ENCODE measurements around the gene DTL.

The DTL gene

DNA sequence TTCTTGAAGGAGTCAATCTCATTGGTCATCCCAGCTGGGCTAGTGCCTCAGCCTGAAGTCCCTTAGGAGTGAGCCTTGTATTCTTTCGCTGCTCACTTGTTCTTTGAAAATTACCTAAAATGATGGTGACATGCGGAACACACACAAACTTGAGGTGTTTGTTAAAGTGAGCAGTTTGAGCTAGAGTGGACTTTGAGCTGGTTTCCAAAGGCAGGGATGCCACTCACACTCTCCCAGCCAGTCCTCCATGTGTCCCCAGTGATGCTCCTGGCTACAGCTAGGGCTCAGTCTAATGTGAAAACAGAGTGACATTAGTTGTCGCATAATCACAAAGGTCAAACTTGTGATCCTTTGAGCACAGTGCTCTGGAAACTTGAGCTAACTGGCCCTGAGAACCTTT, 84.3 kb downstream of the DTL start:
- Histone ChIP-seq H3K27me3 (replicated peaks) (no peaks in the 10 kb centered on the region), H3K36me3 (replicated peaks) (no peaks in the 10 kb centered on the region), H3K4me3 (ENCODE audit: low read depth, low read length) (no peak overlapping the region), H3K27ac (no peak overlapping the region)
- DNase-seq, result no peak
- in situ Hi-C loops (cut with HindIII; ENCODE audit: low pct_ligation_motif_present, low sequenced_read_pairs), result no loop called here
- no peak for TF ChIP-seq CTCF (IDR thresholded peaks at IDR 0.05; ENCODE audit: low read depth, low read length, missing control alignments)

- Histone ChIP-seq H3K36me3 (replicated peaks) (no peaks in the 10 kb centered on the region), H3K4me3 (ENCODE audit: low read depth, low read length) (no peak overlapping the region), H3K27ac (no peak overlapping the region), H3K27me3 (replicated peaks) (no peaks in the 10 kb centered on the region)
- in situ Hi-C loops (cut with HindIII; ENCODE audit: low pct_ligation_motif_present, low sequenced_read_pairs), result no loop called here
- DNase-seq, result no peak
- TF ChIP-seq CTCF (IDR thresholded peaks at IDR 0.05; ENCODE audit: low read depth, low read length, missing control alignments), result no peak
Measured at GRCh38 chr1:212121779-212122178, 86.2 kb downstream of the DTL start.

DNA sequence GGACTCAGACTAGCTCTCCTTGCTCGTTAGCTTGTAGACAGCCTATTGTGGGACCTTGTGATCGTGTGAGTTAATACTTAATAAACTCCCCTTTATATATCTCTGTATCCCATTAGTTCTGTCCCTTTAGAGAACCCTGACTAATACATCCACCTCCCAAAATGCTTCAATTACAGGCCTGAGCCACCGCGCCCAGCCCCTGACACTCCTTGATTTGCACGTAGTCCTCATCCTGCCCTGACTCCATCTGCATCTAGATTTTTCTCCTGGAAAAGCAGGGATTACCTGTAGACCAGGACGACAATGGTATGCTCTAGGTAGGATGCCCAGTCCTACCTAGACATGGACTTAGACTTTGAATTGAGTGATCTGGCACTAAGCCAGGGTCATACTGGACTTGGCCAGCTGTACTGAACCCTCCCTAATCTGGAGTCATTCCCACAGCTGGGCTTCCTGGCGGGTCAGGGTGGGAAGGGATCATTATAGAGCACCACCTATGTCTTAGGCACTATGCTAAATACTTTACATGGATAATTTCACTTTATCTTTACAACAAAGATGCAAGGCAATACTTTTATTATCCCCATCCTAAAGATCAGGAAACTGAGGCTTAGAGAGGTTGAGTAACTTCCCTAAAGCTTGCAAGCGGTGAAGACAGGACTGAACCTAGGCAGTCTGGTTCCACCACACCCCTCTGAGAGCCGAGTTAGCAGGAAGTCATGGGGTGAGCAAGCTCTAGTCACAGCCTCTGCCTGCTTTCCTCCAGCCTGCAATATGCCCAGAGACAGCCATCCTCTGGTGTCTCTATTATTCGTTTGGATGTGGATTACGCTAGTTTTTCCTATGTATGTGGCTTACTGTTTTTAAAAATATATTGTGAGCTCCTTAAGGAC, 89.4 kb downstream of the DTL start:
- no peak for DNase-seq
- H3K27ac ChIP-seq, result no peak overlapping the region
- no peak for TF ChIP-seq CTCF (IDR thresholded peaks at IDR 0.05; ENCODE audit: low read depth, low read length, missing control alignments)
- no peak overlapping the region for H3K4me3 ChIP-seq (ENCODE audit: low read depth, low read length)
- no peaks in the 10 kb centered on the region for H3K27me3 ChIP-seq (replicated peaks)
- no peaks in the 10 kb centered on the region for H3K36me3 ChIP-seq (replicated peaks)
- in situ Hi-C loops (cut with HindIII; ENCODE audit: low pct_ligation_motif_present, low sequenced_read_pairs), result no loop called here

DNA sequence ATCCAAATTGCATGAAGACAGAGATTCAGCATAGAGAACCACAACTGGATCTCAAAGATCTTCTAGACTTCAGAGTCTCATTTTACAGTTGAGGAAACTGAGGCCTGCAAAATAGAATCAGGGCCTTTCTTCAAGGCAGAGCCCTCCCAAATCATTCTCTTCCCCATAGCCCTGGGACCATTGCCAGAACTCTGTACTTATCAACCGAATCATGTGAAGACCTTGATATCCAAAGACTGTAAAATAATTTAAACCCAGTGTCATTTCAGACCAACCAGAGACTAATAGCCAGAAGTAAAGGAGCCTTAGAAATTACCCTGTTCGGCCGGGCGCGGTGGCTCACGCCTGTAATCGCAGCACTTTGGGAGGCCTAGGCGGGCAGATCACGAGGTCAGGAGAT, 90.1 kb downstream of the DTL start:
- Histone ChIP-seq H3K4me3 (ENCODE audit: low read depth, low read length) (no peak overlapping the region), H3K36me3 (replicated peaks) (no peaks in the 10 kb centered on the region), H3K27ac (no peak overlapping the region), H3K27me3 (replicated peaks) (no peaks in the 10 kb centered on the region)
- TF ChIP-seq CTCF (IDR thresholded peaks at IDR 0.05; ENCODE audit: low read depth, low read length, missing control alignments), result no peak
- no peak for DNase-seq
- in situ Hi-C loops (cut with HindIII; ENCODE audit: low pct_ligation_motif_present, low sequenced_read_pairs), result no loop called here

GRCh38 chr1:212127221-212127620, 91.7 kb downstream of the DTL start:
- Histone ChIP-seq H3K27ac (no peak overlapping the region), H3K36me3 (replicated peaks) (no peaks in the 10 kb centered on the region), H3K4me3 (ENCODE audit: low read depth, low read length) (no peak overlapping the region), H3K27me3 (replicated peaks) (no peaks in the 10 kb centered on the region)
- in situ Hi-C loops (cut with HindIII; ENCODE audit: low pct_ligation_motif_present, low sequenced_read_pairs), result no loop called here
- no peak for TF ChIP-seq CTCF (IDR thresholded peaks at IDR 0.05; ENCODE audit: low read depth, low read length, missing control alignments)
- no peak for DNase-seq

GRCh38 chr1:212129781-212130180, 94.2 kb downstream of the DTL start:
- Histone ChIP-seq H3K4me3 (ENCODE audit: low read depth, low read length) (no peak overlapping the region), H3K36me3 (replicated peaks) (no peaks in the 10 kb centered on the region), H3K27ac (no peak overlapping the region), H3K27me3 (replicated peaks) (no peaks in the 10 kb centered on the region)
- TF ChIP-seq CTCF (IDR thresholded peaks at IDR 0.05; ENCODE audit: low read depth, low read length, missing control alignments), result no peak
- in situ Hi-C loops (cut with HindIII; ENCODE audit: low pct_ligation_motif_present, low sequenced_read_pairs), result no loop called here
- no peak for DNase-seq
